ENCODE measurements around the gene GARNL3.

Gene GARNL3

DNA sequence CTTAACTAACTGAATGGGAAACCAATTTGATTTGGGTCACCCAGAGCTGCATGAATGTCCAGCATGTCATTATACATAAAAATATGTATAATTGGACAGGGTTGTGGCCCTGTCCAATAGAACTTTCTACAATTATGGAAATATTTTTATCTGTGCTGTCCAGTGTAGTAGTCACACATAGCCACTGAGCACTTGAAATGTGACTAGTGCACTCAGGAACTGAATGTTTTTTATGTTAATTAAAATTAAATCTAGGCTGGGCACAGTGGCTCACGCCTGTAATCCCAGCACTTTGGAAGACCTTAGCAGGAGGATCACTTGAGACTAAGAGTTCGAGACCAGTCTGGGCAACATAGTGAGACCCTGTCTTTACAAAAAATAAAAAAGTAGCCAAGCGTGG is 18.6 kb downstream of the GARNL3 start:
- no peak for DNase-seq (ENCODE audit: low read depth)
- H3K4me3 ChIP-seq (ENCODE audit: low read depth, low read length): no peak overlapping the region
- TF ChIP-seq CTCF (IDR thresholded peaks at IDR 0.05; ENCODE audit: insufficient read depth, low read depth, low read length, missing control alignments): no peak

DNA sequence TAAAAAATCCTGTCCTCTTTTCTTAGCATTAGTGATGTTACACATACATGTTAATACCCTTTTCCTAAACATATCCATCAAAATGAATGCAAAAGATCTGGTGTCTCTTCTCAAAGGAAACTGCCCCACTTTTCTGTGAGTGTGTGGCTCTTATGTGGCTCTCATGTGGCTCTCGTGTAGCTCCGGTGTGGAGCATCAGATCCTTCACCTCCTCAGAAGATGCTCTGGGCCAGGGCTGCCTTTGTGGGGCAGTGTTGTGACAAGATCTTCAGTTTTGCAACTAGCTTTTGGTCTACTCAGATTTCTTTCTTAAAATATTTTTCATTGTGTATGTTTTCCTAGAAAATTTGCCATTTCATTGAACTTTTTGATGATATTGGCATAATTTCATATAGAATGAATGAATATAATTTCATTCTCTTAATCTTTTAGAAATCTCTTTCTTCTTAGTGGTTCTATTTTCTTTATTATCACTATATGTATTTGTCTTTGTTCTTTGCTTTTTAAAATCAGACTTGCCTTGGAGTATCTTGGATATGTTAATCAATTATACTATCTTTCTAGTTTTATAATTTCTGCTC is 19.4 kb downstream of the GARNL3 start:
- TF ChIP-seq CTCF (IDR thresholded peaks at IDR 0.05; ENCODE audit: insufficient read depth, low read depth, low read length, missing control alignments): peak; percentile 11
- DNase-seq (ENCODE audit: low read depth): peak; percentile 47

DNA sequence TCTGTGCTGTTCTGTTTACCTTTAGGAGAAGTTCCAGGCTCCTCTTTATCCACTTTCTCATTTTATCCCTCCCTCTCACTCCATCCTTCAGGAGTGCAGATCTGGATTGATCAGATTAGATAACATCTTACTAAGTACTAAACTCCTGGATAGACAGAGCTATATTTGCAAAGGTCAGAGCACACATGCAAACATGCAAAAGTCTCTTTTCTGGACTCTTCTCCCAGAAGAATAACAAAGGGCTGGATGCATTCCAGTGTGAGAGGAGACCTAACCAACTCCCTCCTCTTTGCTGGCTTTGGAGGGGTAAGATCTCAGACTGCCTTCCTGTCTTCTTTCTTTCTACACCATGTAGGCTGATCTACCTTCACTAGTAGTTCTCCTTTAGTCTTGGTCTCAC is 21.4 kb downstream of the GARNL3 start:
- no peak for TF ChIP-seq CTCF (IDR thresholded peaks at IDR 0.05; ENCODE audit: insufficient read depth, low read depth, low read length, missing control alignments)

More for the DNA sequence above, 19.4 kb downstream of the GARNL3 start:
- H3K4me3 ChIP-seq (ENCODE audit: low read depth, low read length): no peak overlapping the region

DNA sequence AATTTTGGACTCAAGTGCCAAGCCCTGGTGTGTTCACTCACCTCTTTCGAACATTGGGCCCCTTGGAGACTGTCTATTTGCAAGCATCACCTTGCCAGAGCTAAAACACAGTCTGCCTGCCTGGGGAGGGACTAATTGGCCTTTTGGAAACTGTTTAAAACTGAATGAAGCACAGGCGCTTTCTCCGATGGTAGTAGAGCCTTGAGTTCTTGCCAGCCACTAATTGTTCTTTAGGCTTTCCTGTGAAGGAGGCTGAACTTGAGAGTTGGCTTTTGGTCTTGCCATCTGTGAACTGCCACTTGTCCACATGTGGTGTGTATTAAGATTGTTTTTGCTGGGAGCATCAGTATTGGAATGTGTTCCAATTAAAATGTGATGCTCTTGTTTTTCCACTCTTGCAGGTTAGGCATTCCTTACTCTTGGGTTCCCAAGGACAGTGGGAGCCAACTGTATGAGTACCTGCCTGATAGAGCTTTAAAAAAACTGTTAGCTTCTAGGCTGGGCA is 26.0 kb downstream of the GARNL3 start:
- no peak for TF ChIP-seq CTCF (IDR thresholded peaks at IDR 0.05; ENCODE audit: insufficient read depth, low read depth, low read length, missing control alignments)
- H3K4me3 ChIP-seq (ENCODE audit: low read depth, low read length): no peak overlapping the region
- DNase-seq (ENCODE audit: low read depth): no peak

More for the DNA sequence above, 21.4 kb downstream of the GARNL3 start:
- DNase-seq (ENCODE audit: low read depth): no peak
- H3K4me3 ChIP-seq (ENCODE audit: low read depth, low read length): no peak overlapping the region

DNA sequence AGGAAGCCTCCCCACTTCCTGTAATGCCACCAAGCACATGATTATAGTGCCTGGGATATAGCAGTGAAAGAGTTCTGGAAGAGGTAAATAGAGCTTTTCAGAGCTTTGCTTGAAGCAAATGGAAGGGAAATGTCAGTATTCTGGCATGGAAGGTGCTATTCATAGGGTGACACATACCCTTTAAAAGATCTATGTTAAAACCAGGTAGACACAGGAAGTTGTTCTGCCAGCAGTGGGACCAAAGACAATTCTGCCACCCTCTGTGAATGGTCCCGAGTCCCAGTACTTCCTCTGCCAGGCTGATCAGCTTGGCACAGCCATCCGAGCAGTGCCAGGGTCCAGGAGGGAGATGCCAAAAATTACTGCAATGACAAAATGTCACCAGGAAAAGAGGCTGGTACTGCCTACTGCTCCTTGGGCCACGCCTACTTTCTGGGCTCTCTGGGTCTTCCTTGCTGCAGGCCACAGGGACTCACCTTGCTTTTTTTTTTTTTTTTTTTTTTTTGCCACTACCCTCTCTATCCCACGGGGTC is 26.7 kb downstream of the GARNL3 start:
- TF ChIP-seq CTCF (IDR thresholded peaks at IDR 0.05; ENCODE audit: insufficient read depth, low read depth, low read length, missing control alignments): no peak
- H3K4me3 ChIP-seq (ENCODE audit: low read depth, low read length): no peak overlapping the region
- DNase-seq (ENCODE audit: low read depth): no peak

GRCh38 chr9:127292415-127292814 is 27.8 kb downstream of the GARNL3 start:
- H3K4me3 ChIP-seq (ENCODE audit: low read depth, low read length): no peak overlapping the region
- no peak for DNase-seq (ENCODE audit: low read depth)
- no peak for TF ChIP-seq CTCF (IDR thresholded peaks at IDR 0.05; ENCODE audit: insufficient read depth, low read depth, low read length, missing control alignments)

DNA sequence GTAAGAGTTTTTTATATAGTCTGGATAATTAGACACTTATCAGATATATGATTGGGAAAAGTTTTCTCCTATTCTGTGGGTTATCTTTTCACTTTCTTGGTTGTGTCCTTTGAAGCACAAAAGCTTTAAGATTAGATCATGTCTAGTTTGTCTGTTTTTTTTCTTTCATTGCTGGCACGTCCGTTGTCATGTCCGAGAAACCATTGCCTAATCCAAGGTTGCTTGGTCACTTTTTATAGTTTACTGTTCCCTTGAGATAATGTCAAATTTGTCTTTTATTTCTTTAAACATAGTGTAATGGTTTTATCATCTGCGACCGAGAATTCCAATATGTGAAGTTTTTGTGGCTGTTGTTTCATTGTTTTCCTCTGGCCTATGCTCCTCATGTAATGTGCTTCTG is 28.8 kb downstream of the GARNL3 start:
- no peak for DNase-seq (ENCODE audit: low read depth)
- no peak overlapping the region for H3K4me3 ChIP-seq (ENCODE audit: low read depth, low read length)
- TF ChIP-seq CTCF (IDR thresholded peaks at IDR 0.05; ENCODE audit: insufficient read depth, low read depth, low read length, missing control alignments): no peak

All from GM12865 (cell line).